G401.6 (cell line): ENCODE measurements around the gene ALPK3.

Source experiments
- FAIRE-seq: peaks from 2 replicates; lab custom pipeline; 2012; peaks lifted over from hg19 to GRCh38; lab: Jason Lieb, UNC

The ALPK3 gene

DNA sequence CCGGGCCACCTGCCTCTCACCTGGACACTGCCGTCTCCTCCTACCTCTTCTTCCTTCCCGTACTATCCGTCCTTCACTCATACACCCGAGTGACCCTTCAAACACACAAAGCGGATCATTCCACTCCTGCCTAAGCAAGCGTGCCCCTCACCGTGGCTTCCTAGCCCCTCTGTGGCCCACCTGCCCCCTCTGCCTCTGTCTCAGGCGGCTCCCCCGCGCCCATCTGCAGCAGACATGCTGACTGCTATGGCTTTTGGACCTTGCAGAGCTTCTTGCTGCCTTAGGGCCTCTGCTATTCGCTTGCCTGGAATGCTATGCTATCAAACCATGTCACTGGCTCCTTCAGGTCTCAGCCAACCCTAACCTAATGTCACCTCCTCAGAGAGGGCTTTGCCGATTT lies 105.4 kb downstream of the ALPK3 start:
- no peak for FAIRE-seq
